ENCODE results near the gene APOBEC3F.

DNA sequence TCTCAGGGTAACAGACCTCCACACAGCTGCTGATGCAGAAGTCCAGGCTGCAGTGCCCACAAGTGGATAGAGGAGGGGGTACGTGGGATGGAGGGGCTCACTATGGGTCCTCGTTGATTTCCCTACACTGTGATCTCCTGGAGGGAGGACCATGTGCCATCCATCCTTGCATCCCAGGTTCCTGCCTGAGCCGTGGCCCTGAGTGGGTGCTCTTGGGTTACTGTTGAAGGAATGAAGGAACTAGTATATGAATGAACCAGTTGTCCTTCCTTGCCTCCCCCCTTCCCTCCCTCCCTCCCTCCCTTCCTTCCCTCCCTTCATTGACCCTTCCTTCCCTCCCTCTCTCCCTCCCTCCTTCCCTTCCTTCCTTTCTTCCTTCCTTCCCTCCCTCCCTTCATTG lies 43.1 kb upstream of the APOBEC3F start:
- TF ChIP-seq EZH2 (IDR thresholded peaks at IDR 0.05; ENCODE audit: insufficient read depth, poor library complexity, severe bottlenecking), result no peak
- TF ChIP-seq EZH2phosphoT487 (IDR thresholded peaks at IDR 0.05; ENCODE audit: insufficient read depth, low read depth), result no peak

All from GM23248 (cell line).